GM12878 (cell line): Measurements from ENCODE around the gene SORCS1. TPM values are rescaled to one million over a fixed set of nuclear protein-coding genes. Genes with fewer than 3 reads are reported as not detected.

ENCODE experiments used
- ATAC-seq: fragments of 200-7000 bp; cut with Tn5 transposase; 3 replicates; pipeline ENCODE4 v1.9.1; 2020; ENCODE audit warnings: mild to moderate bottlenecking, moderate library complexity
- BruUV-seq: library from RNA; stranded (reverse); fragments of 400-500 nt; replicated peaks from 2 replicates; lab custom pipeline; 2021; lab: Mats Ljungman, UMichigan
- CTCF ChIA-PET: fragments of 300-600 bp; sonication (Branson Sonifier 250); formaldehyde crosslinking; extraction: SDS; loops from one replicate; lab custom pipeline; 2021; ENCODE audit warnings: inconsistent platforms; lab: Yijun Ruan, JAX
- POLR2A ChIA-PET: fragments of 350-600 bp; formaldehyde crosslinking; extraction: SDS; loops from one replicate; lab custom pipeline; 2021; ENCODE audit warnings: inconsistent platforms; lab: Charles Lee
- RAD21 ChIA-PET: fragments of 300-600 bp; sonication (Branson Sonifier 250); formaldehyde crosslinking; loops from one replicate; lab custom pipeline; 2023; ENCODE audit warnings: antibody characterized with exemption; ENCODE audit not compliant: unreplicated experiment; lab: Charles Lee
- SMC1A ChIA-PET: fragments of 300-600 bp; sonication (Branson Sonifier 250); formaldehyde crosslinking; loops from one replicate; lab custom pipeline; 2023; ENCODE audit not compliant: unreplicated experiment, uncharacterized antibody; lab: Charles Lee
- DNase-seq: peaks from one replicate; pipeline ENCODE4 v3.0.0-alpha.2; 2011; ENCODE audit warnings: low read depth, low spot score
- FAIRE-seq: peaks from 3 replicates; lab custom pipeline; 2011; peaks lifted over from hg19 to GRCh38; lab: Jason Lieb, UNC
- H2AFZ ChIP-seq: 2 replicates; pipeline ENCODE4 v1.6.0; 2011; ENCODE audit warnings: low read depth, low read length, control low read depth; ENCODE audit not compliant: control insufficient read depth
- H3K27ac ChIP-seq: 2 replicates; pipeline ENCODE4 v1.5.1; 2011; ENCODE audit warnings: control low read depth; ENCODE audit not compliant: control insufficient read depth, insufficient read depth
- H3K27me3 ChIP-seq, 2 experiments: replicated peaks in 1 of 2; 2 replicates each; pipeline versions ENCODE4 v1.6.0 to v1.6.1; 2011; ENCODE audit warnings: low read length in 1 of 2; ENCODE audit not compliant: control insufficient read depth in 2 of 2, insufficient read depth in 2 of 2
- H3K36me3 ChIP-seq, 2 experiments: 2 replicates each; pipeline ENCODE4 v1.5.1; 2011; ENCODE audit warnings: low read length in 1 of 2; ENCODE audit not compliant: control insufficient read depth in 2 of 2, insufficient read depth in 2 of 2
- H3K4me1 ChIP-seq: 2 replicates; pipeline ENCODE4 v1.6.1; 2011; ENCODE audit warnings: mild to moderate bottlenecking, low read length, moderate library complexity, mixed read lengths; ENCODE audit not compliant: control insufficient read depth, insufficient read depth
- H3K4me2 ChIP-seq: 2 replicates; pipeline ENCODE4 v1.6.0; 2011; ENCODE audit warnings: control low read depth; ENCODE audit not compliant: control insufficient read depth, insufficient read depth
- H3K4me3 ChIP-seq: fragments of 200-600 bp; sonication (generic); 2 replicates; pipeline ENCODE4 v1.5.1; 2016
- H3K79me2 ChIP-seq: 2 replicates; pipeline ENCODE4 v1.6.0; 2011; ENCODE audit warnings: low read length; ENCODE audit not compliant: control insufficient read depth, insufficient read depth
- H3K9ac ChIP-seq: 2 replicates; pipeline ENCODE4 v1.8.0; 2011; ENCODE audit warnings: low read length, control low read depth, mixed read lengths; ENCODE audit not compliant: control insufficient read depth, insufficient read depth
- H3K9me3 ChIP-seq: replicated peaks from 3 replicates; pipeline ENCODE4 v1.5.1; 2011; ENCODE audit warnings: mild to moderate bottlenecking, low read length; ENCODE audit not compliant: control insufficient read depth, insufficient read depth
- H4K20me1 ChIP-seq: 2 replicates; pipeline ENCODE4 v1.6.0; 2011; ENCODE audit not compliant: control insufficient read depth, insufficient read depth
- CBX3 ChIP-seq: fragments of 200-600 bp; sonication (generic); IDR thresholded peaks from 2 replicates; pipeline ENCODE4 v1.6.1; 2016; ENCODE audit warnings: low read depth, borderline replicate concordance
- MEF2A ChIP-seq: IDR thresholded peaks from 2 replicates; pipeline ENCODE4 v1.6.1; 2011; ENCODE audit warnings: low read depth, mild to moderate bottlenecking, low read length, moderate library complexity; ENCODE audit not compliant: insufficient read depth
- NFXL1 ChIP-seq: fragments of 450-650 bp; IDR thresholded peaks from 2 replicates; pipeline ENCODE4 v1.6.1; 2017; ENCODE audit warnings: antibody characterized with exemption, mild to moderate bottlenecking, borderline replicate concordance
- PAX5 ChIP-seq: IDR thresholded peaks from 2 replicates; pipeline ENCODE4 v1.6.1; 2011; ENCODE audit warnings: low read depth, low read length, borderline replicate concordance
- SREBF2 ChIP-seq: IDR thresholded peaks from 2 replicates; pipeline ENCODE4 v1.6.1; 2012; ENCODE audit warnings: mild to moderate bottlenecking, low read length
- SRF ChIP-seq, 2 experiments: IDR thresholded peaks; 2 replicates each; pipeline ENCODE4 v1.6.1; 2011; ENCODE audit warnings: low read depth in 2 of 2, low read length in 2 of 2, mild to moderate bottlenecking in 1 of 2, moderate library complexity in 1 of 2
- WRNIP1 ChIP-seq: IDR thresholded peaks from 2 replicates; pipeline ENCODE4 v1.6.1; 2011; ENCODE audit warnings: low read depth, low read length, improper control_type of control experiment, borderline replicate concordance
- YBX1 ChIP-seq: fragments of 450-650 bp; IDR thresholded peaks from 2 replicates; pipeline ENCODE4 v1.6.1; 2016; ENCODE audit warnings: antibody characterized with exemption
- WGBS: methylation state at CpG from one replicate; pipeline ENCODE4 v1.1.6; 2016; ENCODE audit warnings: low lambda C conversion rate; ENCODE audit not compliant: insufficient replicate concordance, insufficient coverage; ENCODE audit errors: missing lambda C conversion rate; 5-methylcytosine and 5-hydroxymethylcytosine counted together
- in situ Hi-C: fragments of 300-500 bp; cut with MboI; formaldehyde crosslinking; loops from 9 replicates; pipeline ENCODE4 v1.14.3; 2018; ENCODE audit warnings: mixed read lengths
- intact Hi-C: fragments of 100-400 bp; cut with micrococcal nuclease; formaldehyde crosslinking; loops from one replicate; pipeline ENCODE4 v1.14.2; 2022; ENCODE audit not compliant: unreplicated experiment
- polyA plus RNA-seq, 11 experiments: library from polyadenylated mRNA; depleted of rRNA in 4 of 11; unstranded in 6 of 11; stranded (reverse) in 5 of 11; fragments of >200 nt; fragmentation: Nextera tagmentation in 4 of 11; fragmentation: Illumina TruSeq in 1 of 11; extraction: Ambion mirVana in 4 of 11; extraction: Trizol in 1 of 11; gene quantifications; 1 replicate in 1 of 11; 2 replicates in 10 of 11; pipeline versions ENCODE4 v1.2.1 to v1.2.3, GENCODE V29; 2011 to 2016; ENCODE audit warnings: inconsistent platforms in 2 of 11, missing spikeins in 2 of 11, low read depth in 1 of 11
- total RNA-seq, 4 experiments: library from RNA; depleted of rRNA in 3 of 4; stranded (reverse); fragments of >200 nt in 3 of 4; fragmentation: Illumina TruSeq in 1 of 4; extraction: Trizol in 1 of 4; gene quantifications; 2 replicates each; pipeline versions ENCODE4 v1.2.1 to v1.2.3, GENCODE V29; 2013 to 2021
- TF ChIP-seq, protein P1 (sequence below): IDR thresholded peaks from 2 replicates; pipeline ENCODE4 v1.6.1; 2011; ENCODE audit warnings: mild to moderate bottlenecking, low read depth, low read length, moderate library complexity; ENCODE audit not compliant: insufficient replicate concordance
- TF ChIP-seq, protein P2 (sequence below): fragments of 450-650 bp; IDR thresholded peaks from 2 replicates; pipeline ENCODE4 v1.6.1; 2016; ENCODE audit warnings: mild to moderate bottlenecking

Gene SORCS1
- total and polyA plus RNA-seq, 10 of the 15 experiments (the other 5 are each of a cell fraction or from before 2014, with no cell fraction given), result 0.02 to 9.6 (median 0.06) TPM; not detected in 3

DNA sequence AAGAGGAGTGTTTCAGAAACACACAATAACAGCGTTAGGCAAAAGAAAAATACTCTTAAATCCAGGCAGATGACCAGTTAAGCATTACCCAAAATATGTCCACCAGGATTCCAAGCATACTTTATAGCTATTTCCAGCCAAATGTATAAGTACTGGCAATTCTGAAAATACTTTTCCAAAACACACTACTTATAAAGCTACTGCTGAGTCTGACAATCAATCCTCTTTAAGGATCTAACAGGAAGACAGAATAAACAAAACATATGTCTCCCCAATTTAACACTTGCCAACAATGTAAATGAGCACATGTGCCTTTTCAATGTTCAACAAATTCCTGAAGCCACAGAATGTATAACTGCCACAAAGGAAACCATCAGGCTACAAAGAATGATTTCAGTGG, 370.9 kb downstream of the SORCS1 start:
- no peak for DNase-seq
- Histone ChIP-seq H3K79me2 (no peaks in the 10 kb centered on the region), H3K9ac (no peak overlapping the region), H3K36me3 (no peaks in the 10 kb centered on the region), H3K9me3 (no peaks in the 10 kb centered on the region; the same call in 2 of the 3 replicates), H3K4me3 (no peak overlapping the region), H3K4me2 (no peak overlapping the region), H3K27ac (no peak overlapping the region), H2AFZ (no peak overlapping the region), H4K20me1 (no peaks in the 10 kb centered on the region), H3K4me1 (no peaks in the 10 kb centered on the region), H3K27me3 (no peaks in the 10 kb centered on the region)
- RAD21 ChIA-PET, result interaction anchor here (1.9 to 4.2 kb wide), 2 partner anchors 88 to 187 kb away, joined by 10 to 30 read pairs; no protein-coding TSS in a partner anchor
- POLR2A ChIA-PET, result interaction anchor here (0.6 kb wide), 1 partner anchor 192 kb away, joined by 3 read pairs; no protein-coding TSS in a partner anchor
- 0% methylated on average over 1 of the region's 1 CpG for WGBS
- no peak for TF ChIP-seq PAX5
- CTCF ChIA-PET, result interaction anchor here (0.7 to 4.3 kb wide), 6 partner anchors 14 to 992 kb away, joined by 3 to 59 read pairs (median 6); no protein-coding TSS in a partner anchor
- ATAC-seq, result no peak
- in situ Hi-C loops, result no loop called here
- intact Hi-C loops, result loop anchor here (2.0 kb wide), 2 partner anchors 615 to 1021 kb away; no protein-coding TSS in a partner anchor
- no peak for FAIRE-seq
- no TSS peak for BruUV-seq
- SMC1A ChIA-PET, result interaction anchor here (0.7 to 2.2 kb wide), 9 partner anchors 17 to 1751 kb away, joined by 3 to 8 read pairs (median 4); no protein-coding TSS in a partner anchor

DNA sequence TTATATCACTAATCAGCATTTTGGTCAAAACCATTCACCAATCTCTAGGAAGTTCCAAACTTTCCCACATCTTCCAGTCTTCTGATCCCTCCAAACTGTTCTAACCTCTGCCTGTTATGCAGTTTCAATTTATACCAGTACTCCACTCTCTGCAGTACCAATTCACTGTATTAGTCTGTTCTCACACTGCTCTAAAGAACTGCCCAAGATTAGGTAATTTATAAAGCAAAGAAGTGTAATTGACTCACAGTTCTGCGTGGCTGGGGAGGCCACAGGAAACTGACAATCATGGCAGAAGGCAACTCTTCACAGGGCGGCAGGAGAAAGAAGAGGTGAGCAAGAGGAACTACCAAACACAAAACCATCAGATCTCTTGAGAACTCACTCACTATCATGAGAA, 374.9 kb downstream of the SORCS1 start:
- no peak for ATAC-seq

More for the DNA sequence above, 374.9 kb downstream of the SORCS1 start:
- H3K9ac ChIP-seq, result no peak overlapping the region
- ChIA-PET CTCF (interaction anchor here (1.0 kb wide), 1 partner anchor 78 kb away, joined by 4 read pairs; no protein-coding TSS in a partner anchor), RAD21 (no interaction called here), SMC1A (no interaction called here), POLR2A (no interaction called here)
- no peak overlapping the region for H2AFZ ChIP-seq
- no peaks in the 10 kb centered on the region for H3K4me1 ChIP-seq
- no peak for DNase-seq
- in situ Hi-C loops, result no loop called here
- H3K9me3 ChIP-seq, result no peaks in the 10 kb centered on the region; the same call in 2 of the 3 replicates
- intact Hi-C loops, result no loop called here
- H3K79me2 ChIP-seq, result no peaks in the 10 kb centered on the region
- no peaks in the 10 kb centered on the region for H3K27me3 ChIP-seq
- no peaks in the 10 kb centered on the region for H4K20me1 ChIP-seq
- BruUV-seq, result no TSS peak
- H3K4me3 ChIP-seq, result no peak overlapping the region
- 14% methylated on average over 2 of the region's 2 CpGs for WGBS
- FAIRE-seq, result no peak
- TF ChIP-seq CBX3, result no peak
- TF ChIP-seq, protein P1, sequence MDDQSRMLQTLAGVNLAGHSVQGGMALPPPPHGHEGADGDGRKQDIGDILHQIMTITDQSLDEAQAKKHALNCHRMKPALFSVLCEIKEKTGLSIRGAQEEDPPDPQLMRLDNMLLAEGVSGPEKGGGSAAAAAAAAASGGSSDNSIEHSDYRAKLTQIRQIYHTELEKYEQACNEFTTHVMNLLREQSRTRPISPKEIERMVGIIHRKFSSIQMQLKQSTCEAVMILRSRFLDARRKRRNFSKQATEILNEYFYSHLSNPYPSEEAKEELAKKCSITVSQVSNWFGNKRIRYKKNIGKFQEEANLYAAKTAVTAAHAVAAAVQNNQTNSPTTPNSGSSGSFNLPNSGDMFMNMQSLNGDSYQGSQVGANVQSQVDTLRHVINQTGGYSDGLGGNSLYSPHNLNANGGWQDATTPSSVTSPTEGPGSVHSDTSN, result no peak
- no peak for TF ChIP-seq YBX1
- TF ChIP-seq SREBF2, result no peak
- no peak for TF ChIP-seq SRF (IDR thresholded peaks at IDR 0.05; ENCODE audit: low read depth in 2 of 2, low read length in 2 of 2)
- TF ChIP-seq NFXL1, result no peak
- no peak for TF ChIP-seq WRNIP1
- TF ChIP-seq, protein P2, sequence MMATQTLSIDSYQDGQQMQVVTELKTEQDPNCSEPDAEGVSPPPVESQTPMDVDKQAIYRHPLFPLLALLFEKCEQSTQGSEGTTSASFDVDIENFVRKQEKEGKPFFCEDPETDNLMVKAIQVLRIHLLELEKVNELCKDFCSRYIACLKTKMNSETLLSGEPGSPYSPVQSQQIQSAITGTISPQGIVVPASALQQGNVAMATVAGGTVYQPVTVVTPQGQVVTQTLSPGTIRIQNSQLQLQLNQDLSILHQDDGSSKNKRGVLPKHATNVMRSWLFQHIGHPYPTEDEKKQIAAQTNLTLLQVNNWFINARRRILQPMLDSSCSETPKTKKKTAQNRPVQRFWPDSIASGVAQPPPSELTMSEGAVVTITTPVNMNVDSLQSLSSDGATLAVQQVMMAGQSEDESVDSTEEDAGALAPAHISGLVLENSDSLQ, result no peak
- no peak for TF ChIP-seq MEF2A
- H3K4me2 ChIP-seq, result no peak overlapping the region
- H3K36me3 ChIP-seq, result no peaks in the 10 kb centered on the region
- H3K27ac ChIP-seq, result no peak overlapping the region
